ENCODE data around the gene ACOT4. TPM values are rescaled to one million over a fixed set of nuclear protein-coding genes. Genes with fewer than 3 reads are reported as not detected.

ACOT4 gene
- total RNA-seq, 1 experiment from 2014 or later = 5.1 TPM

DNA sequence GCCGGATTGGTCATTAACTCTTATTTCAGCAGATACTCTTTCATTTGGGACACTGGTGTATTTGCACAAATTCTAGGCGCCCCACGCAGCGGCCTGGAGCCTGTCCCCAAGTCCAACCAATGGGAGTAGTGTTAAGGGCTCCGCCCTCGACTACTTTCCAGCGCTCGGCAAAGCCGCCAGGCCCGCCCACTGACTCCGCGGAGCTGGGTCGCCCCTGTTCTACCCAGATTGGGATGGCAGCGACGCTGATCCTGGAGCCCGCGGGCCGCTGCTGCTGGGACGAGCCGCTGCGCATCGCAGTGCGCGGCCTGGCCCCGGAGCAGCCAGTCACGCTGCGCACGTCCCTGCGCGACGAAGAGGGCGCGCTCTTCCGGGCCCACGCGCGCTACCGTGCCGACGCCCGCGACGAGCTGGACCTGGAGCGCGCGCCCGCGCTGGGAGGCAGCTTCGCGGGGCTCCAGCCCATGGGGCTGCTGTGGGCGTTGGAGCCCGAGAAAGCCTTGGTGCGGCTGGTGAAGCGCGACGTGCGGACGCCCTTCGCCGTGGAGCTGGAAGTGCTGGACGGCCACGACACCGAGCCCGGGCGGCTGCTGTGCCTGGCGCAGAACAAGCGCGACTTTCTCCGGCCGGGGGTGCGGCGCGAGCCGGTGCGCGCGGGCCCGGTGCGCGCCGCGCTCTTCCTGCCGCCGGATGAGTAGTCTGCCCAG, 20.8 kb downstream of the ACOT4 start, which contains the start of gene ACOT6:
Gene ACOT6, plus strand, starts transcription at position 179 of the 707 bp plus-strand sequence. Its CDS starts 55 bp downstream, at position 234.
- H3K27ac ChIP-seq (ENCODE audit: low read length) = peak within 1 kb of the TSS; percentile 11; the same call in 1 of the 2 replicates

DNA sequence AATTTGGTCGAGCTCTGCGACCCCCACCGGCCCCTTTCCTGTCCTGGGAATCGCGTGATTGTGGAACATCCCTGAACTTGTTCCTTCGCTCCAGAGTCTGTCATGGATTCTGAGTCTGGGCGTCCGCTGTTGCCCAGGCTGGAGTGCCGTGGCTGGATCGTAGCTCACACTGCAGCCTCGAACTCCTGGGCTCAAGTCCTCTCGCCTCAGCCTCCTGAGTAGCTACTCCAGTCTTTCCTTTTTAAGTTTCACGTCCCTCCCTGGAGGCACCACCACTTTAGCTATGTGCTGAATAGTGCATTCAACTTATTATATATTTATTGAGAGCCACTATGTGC, 21.3 kb downstream of the ACOT4 start:
- POLR2A ChIA-PET (ENCODE audit: unreplicated experiment) = no interaction called here
- no peak overlapping the region; the same call in 1 of the 2 replicates for H3K27ac ChIP-seq (ENCODE audit: low read length)

More for the DNA sequence above, 20.8 kb downstream of the ACOT4 start, which contains the start of gene ACOT6:
- intact Hi-C loops (cut with micrococcal nuclease) = loop anchor here (5.0 kb wide), 1 partner anchor 120 kb away; the partner anchor contains the start of gene RIOX1
- ChIA-PET CTCF (no interaction called here), POLR2A (ENCODE audit: unreplicated experiment) (no interaction called here)
- Histone ChIP-seq H3K9me2 (replicated peaks; ENCODE audit: low read length) (no peaks in the 10 kb centered on the region), H2AFZ (ENCODE audit: low read length) (peak within 1 kb of the TSS; percentile 85), H3K9ac (ENCODE audit: low read length) (peak within 1 kb of the TSS; percentile 48), H4K20me1 (ENCODE audit: low read length) (no peaks in the 10 kb centered on the region), H3K36me3 (ENCODE audit: low read depth, low read length) (no peaks in the 10 kb centered on the region), H3F3A (ENCODE audit: low read length, unreplicated experiment) (no peaks in the 10 kb centered on the region), H3K9me3 (ENCODE audit: low read length) (no peaks in the 10 kb centered on the region), H3K27me3 (ENCODE audit: low read length) (no peaks in the 10 kb centered on the region), H3K4me2 (ENCODE audit: low read length) (peak within 1 kb of the TSS; percentile 70), H3K79me2 (ENCODE audit: low read length) (no peaks in the 10 kb centered on the region), H3K4me3 (ENCODE audit: low read length) (peak within 1 kb of the TSS; percentile 83), H3K4me1 (ENCODE audit: insufficient read depth, low read length) (peaks cover 13% of the 10 kb centered on the region)
- TF ChIP-seq, protein P1, sequence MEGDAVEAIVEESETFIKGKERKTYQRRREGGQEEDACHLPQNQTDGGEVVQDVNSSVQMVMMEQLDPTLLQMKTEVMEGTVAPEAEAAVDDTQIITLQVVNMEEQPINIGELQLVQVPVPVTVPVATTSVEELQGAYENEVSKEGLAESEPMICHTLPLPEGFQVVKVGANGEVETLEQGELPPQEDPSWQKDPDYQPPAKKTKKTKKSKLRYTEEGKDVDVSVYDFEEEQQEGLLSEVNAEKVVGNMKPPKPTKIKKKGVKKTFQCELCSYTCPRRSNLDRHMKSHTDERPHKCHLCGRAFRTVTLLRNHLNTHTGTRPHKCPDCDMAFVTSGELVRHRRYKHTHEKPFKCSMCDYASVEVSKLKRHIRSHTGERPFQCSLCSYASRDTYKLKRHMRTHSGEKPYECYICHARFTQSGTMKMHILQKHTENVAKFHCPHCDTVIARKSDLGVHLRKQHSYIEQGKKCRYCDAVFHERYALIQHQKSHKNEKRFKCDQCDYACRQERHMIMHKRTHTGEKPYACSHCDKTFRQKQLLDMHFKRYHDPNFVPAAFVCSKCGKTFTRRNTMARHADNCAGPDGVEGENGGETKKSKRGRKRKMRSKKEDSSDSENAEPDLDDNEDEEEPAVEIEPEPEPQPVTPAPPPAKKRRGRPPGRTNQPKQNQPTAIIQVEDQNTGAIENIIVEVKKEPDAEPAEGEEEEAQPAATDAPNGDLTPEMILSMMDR (conservative IDR thresholded peaks at IDR 0.05; ENCODE audit: low read depth, low read length) = no peak
- TF ChIP-seq EZH2 (IDR thresholded peaks at IDR 0.05; ENCODE audit: low read length, unreplicated experiment) = no peak
- DNase-seq (peak; percentile 77), ATAC-seq (peak; percentile 86)
- no TSS peak for BruUV-seq (replicated peaks)

More for the DNA sequence above, 21.3 kb downstream of the ACOT4 start:
- DNase-seq (no peak), ATAC-seq (peak; percentile 31)
- H3K79me2 ChIP-seq (ENCODE audit: low read length) = no peaks in the 10 kb centered on the region
- H4K20me1 ChIP-seq (ENCODE audit: low read length) = no peaks in the 10 kb centered on the region
- CTCF ChIA-PET = interaction anchor here (0.6 kb wide), 2 partner anchors 24 to 102 kb away, joined by 3 to 4 read pairs; no protein-coding TSS in a partner anchor
- intact Hi-C loops (cut with micrococcal nuclease) = loop anchor here (5.0 kb wide), 1 partner anchor 121 kb away; the partner anchor contains the start of gene RIOX1
- peak overlapping the region; percentile 70 for H3K4me2 ChIP-seq (ENCODE audit: low read length)
- H2AFZ ChIP-seq (ENCODE audit: low read length) = peak overlapping the region; percentile 85
- peak overlapping the region; percentile 48 for H3K9ac ChIP-seq (ENCODE audit: low read length)
- no peaks in the 10 kb centered on the region for H3K36me3 ChIP-seq (ENCODE audit: low read depth, low read length)
- no peaks in the 10 kb centered on the region for H3K9me3 ChIP-seq (ENCODE audit: low read length)
- no peaks in the 10 kb centered on the region for H3K27me3 ChIP-seq (ENCODE audit: low read length)
- H3F3A ChIP-seq (ENCODE audit: low read length, unreplicated experiment) = no peaks in the 10 kb centered on the region
- no TSS peak for BruUV-seq (replicated peaks)
- H3K4me1 ChIP-seq (ENCODE audit: insufficient read depth, low read length) = peaks cover 13% of the 10 kb centered on the region
- no peaks in the 10 kb centered on the region for H3K9me2 ChIP-seq (replicated peaks; ENCODE audit: low read length)
- TF ChIP-seq EZH2phosphoT487 (IDR thresholded peaks at IDR 0.05; ENCODE audit: borderline replicate concordance, low read length) (no peak), EZH2 (IDR thresholded peaks at IDR 0.05; ENCODE audit: low read length, unreplicated experiment) (no peak)
- TF ChIP-seq, protein P1 (conservative IDR thresholded peaks at IDR 0.05; ENCODE audit: low read depth, low read length) = no peak
- H3K4me3 ChIP-seq (ENCODE audit: low read length) = peak overlapping the region; percentile 83

Measured in PC-3 (cell line).